ENCODE data around the gene DSPP.

DNA sequence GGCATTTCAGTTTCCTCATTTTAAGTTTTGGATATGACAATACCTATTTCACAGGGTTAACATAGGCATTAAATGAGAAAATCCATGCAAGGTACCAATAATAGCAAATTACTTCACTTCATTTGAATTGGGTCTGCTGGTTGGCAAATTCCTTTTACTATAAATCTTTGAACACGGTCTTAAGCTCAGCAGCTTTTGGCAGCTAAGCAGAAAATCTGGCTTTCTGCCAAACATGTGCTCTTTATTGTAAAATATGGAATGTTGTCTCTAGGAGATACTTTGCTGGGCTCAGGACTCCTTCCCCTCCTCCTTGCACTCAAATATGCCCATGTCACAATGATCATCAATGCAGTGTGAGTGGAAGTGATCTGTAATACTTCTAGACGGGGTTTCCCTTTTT is 24.9 kb downstream of the DSPP start:
- no peak for TF ChIP-seq POLR2A (IDR thresholded peaks at IDR 0.05)
- TF ChIP-seq, protein P1, sequence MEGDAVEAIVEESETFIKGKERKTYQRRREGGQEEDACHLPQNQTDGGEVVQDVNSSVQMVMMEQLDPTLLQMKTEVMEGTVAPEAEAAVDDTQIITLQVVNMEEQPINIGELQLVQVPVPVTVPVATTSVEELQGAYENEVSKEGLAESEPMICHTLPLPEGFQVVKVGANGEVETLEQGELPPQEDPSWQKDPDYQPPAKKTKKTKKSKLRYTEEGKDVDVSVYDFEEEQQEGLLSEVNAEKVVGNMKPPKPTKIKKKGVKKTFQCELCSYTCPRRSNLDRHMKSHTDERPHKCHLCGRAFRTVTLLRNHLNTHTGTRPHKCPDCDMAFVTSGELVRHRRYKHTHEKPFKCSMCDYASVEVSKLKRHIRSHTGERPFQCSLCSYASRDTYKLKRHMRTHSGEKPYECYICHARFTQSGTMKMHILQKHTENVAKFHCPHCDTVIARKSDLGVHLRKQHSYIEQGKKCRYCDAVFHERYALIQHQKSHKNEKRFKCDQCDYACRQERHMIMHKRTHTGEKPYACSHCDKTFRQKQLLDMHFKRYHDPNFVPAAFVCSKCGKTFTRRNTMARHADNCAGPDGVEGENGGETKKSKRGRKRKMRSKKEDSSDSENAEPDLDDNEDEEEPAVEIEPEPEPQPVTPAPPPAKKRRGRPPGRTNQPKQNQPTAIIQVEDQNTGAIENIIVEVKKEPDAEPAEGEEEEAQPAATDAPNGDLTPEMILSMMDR (IDR thresholded peaks at IDR 0.05): no peak

Data from right lobe of liver (tissue), 4 donors.